MM.1S (cell line): ENCODE data around the gene CGAS.

Experiments used
- CTCF ChIP-seq: fragments of 300-600 bp; sonication (generic); IDR thresholded peaks from 2 replicates; pipeline ENCODE4 v1.5.1; 2016; ENCODE audit warnings: antibody characterized with exemption, low read length, mixed read lengths
- EZH2 ChIP-seq: fragments of 300-600 bp; sonication (generic); optimal IDR thresholded peaks from 2 replicates; pipeline ENCODE3; 2017; ENCODE audit warnings: low read depth, mild to moderate bottlenecking, antibody characterized with exemption, low read length, mixed read lengths
- EZH2phosphoT487 ChIP-seq: fragments of 300-600 bp; sonication (generic); IDR thresholded peaks from 2 replicates; pipeline ENCODE4 v1.6.1; 2018; ENCODE audit warnings: antibody characterized with exemption, low read length

GRCh38 chr6:73481969-73482368 lies 29.9 kb upstream of the CGAS start:
- no peak for TF ChIP-seq CTCF
- no peak for TF ChIP-seq EZH2phosphoT487
- no peak for TF ChIP-seq EZH2
